Right lung (tissue), 5 donors: ENCODE measurements around the gene ASGR1. TPM values are rescaled to one million over a fixed set of nuclear protein-coding genes. Genes with fewer than 3 reads are reported as not detected.
"Not testable (repeated sequence)": the region's sequence is repeated elsewhere in the genome, so short reads cannot be mapped to it uniquely, and the experiment has no call there.

Source experiments
- DNase-seq, 2 donors: peaks; one replicate each; pipeline ENCODE4 v3.0.0-alpha.2; 2013
- polyA plus RNA-seq, 5 donors: library from polyadenylated mRNA; unstranded; fragments of 120-200 nt; gene quantifications; one replicate each; pipeline versions ENCODE4 v1.2.1 to v1.2.3, GENCODE V29; 2013; ENCODE audit warnings: inconsistent platforms in 1 of 5, low replicate concordance in 1 of 5; ENCODE audit not compliant: insufficient read length in 5 of 5, insufficient read depth in 1 of 5

ASGR1 gene
- polyA plus RNA-seq, 5 donors = 7.2 to 11.9 (median 10.4) TPM

DNA sequence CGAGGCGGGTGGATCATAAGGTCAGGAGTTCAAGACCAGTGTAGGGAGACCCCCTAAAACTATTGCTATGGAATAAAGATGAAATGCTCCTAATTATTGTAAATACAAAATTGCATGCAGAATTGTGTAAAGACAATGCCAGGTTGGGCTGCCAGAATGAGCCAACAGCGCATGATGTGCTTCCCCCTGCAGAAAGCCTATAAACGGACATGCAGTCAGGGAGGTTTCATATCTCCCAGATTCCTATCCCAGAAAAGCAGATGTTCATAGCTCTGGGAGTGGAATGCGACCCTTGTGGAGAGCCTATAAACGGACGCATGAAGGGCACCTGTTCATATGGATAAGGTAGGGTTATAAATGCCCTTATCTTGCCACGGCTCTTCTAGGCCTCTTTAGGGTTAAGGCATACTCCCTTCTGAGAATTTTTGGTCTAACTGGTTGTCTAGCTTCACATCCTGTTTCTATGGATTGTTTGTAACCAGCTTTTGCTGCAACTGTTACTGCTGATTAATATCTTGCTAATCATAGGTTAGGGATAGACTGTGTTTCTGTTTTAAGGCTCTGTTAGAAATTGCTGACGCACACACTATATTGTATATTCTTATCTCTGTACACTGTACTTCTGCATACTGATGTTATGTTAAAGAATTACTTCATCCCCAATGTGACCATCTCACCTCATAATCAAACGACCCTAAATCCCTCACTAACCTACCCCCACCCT lies 10.2 kb downstream of the ASGR1 start:
- not testable (repeated sequence) for DNase-seq

DNA sequence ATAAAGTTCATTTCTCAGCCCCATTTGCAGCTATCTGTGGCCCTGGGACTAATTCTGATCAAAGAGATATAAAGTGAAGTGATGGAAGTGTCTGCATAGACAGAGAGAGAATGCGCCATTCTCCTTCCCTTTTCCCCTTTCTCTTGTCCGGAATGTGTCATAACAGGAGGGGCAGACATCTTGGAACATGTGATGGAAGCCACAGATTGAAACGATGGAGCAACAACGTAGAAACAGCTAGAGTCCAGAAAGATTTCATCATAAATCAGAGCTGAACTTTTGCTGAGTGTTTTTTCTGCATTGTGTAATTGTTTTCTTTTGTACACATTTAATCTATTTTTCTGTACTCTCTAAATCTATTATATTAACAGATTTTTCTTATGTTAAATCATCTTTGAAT lies 11.3 kb downstream of the ASGR1 start:
- DNase-seq = no peak

DNA sequence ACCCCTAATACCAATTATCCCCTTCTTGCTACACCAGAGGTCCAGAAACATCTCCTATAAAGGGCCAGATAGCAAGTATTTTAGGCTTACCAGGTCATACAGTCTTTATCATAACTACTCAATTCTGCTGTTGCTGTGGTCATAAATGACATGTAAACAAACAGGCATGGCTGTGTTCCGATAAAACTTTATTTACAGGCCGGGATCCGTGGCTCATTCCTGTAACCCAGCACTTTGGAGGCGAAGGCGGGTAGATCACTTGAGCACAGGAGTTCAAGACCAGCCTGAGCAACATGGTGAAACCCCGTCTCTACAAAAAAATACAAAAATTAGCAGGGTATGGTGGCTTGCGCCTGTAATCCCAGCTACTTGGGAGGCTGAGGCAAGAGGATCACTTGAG lies 12.3 kb downstream of the ASGR1 start:
- no peak for DNase-seq

DNA sequence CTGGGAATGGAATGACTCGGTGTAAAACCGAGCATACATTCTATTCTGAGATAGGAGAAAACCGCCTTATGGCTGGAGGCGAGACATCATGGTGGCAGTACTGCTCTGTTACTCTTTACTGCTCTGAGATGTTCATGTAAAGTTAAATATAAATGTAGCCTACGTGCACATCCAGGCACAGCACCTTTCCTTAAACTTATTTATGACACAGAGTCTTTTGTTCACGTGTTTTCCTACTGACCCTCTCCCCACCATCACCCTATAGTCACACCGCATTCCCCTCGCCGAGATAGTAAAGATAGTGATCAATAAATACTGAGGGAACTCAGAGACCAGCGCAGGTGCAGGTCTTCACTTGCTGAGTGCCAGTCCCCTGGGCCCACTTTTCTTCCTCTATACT lies 19.6 kb downstream of the ASGR1 start:
- not testable (repeated sequence) for DNase-seq

DNA sequence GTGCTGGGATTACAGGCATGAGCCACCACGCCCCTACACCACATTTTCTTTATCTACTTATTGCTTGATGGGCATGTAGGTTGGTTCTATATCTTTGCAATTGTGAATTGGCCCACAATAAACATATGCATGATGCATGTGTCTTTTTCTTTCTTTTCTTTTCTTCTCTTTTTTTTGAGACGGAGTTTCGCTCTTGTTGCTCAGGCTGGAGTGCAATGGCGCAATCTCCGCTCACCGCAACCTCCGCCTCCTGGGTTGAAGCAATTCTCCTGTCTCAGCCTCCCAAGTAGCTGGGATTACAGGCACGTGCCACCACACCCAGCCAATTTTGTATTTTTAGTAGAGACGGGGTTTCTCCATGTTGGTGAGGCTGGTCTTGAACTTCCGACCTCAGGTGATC lies 20.7 kb downstream of the ASGR1 start:
- not testable (repeated sequence) for DNase-seq

DNA sequence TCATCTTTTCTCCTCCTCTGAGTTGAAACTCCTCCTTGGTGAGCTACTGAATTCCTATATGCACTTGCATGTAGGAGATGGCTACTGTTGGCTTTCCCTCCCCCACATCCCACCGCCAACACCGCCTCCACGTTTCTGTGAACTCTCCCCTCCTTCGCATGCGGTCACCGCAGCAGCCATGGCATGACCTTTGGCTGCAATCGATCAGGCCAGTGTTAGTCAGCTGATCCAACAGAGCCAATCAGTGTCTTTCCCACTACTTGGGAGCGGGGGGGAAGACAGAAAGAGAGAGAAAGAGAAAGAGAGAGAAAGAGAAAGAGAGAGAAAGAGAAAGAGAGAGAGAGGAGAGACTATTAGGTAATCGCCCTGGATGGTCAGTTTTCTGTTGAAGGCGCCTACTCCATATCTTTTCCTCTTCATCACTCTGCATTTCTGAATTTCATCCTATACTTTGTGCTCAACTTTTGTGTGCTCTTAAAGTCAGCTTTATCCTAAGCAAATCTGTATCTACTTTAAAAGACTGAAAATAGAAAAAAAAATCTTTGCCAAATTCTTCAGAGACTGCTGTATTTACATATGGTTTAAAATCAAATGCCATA lies 22.7 kb downstream of the ASGR1 start:
- no peak for DNase-seq

DNA sequence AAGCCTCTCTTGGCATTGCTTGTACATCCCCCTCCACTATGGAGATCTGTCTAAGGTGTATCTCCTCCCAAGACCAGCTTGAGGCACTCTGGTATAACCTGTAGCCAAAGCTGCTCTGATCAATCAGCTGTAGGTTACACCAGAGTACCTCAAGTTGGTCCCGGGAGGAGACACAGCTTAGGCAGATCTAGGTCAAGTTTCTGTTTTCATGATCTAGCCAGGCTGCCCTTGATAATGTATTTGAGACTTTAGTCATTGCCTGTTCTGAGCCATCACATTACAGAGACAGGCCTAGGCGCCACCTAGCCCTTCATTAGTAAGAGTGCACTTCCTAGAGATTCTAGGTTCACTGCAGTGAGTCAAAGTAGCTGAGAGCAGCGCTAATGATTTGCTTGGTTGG lies 31.4 kb downstream of the ASGR1 start:
- DNase-seq = no peak

DNA sequence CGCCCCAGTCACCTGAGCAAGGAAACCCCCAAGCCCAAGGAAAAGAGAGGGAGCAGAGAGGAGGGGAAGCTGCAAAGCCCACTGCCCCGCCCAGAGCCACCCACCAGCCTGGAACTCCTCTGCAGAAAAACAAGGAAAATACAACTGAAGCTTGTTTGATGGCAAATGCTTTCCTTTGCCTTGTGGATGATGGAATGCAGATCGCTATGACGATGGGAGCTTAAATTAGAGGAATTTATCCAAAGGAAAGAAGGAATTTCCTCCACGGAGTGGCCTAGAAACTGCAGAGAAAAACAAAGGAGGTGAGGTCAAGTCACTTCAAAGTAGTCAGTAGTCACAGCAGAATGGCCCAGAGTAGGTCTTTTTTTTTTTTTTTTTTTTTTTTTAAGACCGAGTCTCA lies 33.1 kb downstream of the ASGR1 start:
- DNase-seq = no peak

DNA sequence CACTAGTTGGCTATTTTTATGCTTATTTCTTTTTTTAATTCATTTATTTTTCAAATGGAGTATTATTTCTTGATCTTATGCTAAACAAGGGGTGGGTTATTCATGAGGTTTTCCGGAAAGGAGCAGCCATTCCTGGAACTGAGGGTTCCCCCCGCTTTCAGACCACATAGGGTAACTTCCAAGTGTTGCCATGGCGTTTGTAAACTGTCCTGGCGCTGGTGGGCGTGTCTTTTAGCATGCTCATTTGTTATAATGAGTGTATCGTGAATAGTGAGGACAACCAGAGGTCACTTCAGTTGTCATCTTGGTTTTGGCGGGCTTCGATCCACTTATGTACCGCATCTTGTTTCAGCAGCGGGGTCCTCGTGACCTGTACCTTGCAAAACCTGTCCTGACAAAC lies 35.0 kb downstream of the ASGR1 start:
- DNase-seq = no peak

DNA sequence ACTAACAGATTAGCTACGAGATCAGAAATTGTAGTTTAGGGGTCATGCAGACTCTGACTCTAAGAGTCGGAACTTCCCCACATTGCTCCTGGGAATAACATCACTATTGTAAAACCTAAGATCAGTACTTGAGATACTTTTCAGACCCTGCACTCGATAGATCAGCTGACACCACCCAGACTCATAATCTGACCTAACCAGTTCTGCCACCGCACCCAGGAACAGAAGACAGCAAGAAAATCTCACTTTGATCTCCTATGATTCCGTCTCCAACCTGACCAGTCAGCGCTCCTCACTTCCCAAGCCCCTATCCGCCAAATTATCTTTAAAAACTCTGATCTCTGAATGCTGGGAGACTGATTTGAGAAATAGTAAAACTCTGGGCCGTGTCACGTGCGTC lies 37.3 kb downstream of the ASGR1 start:
- no peak for DNase-seq

DNA sequence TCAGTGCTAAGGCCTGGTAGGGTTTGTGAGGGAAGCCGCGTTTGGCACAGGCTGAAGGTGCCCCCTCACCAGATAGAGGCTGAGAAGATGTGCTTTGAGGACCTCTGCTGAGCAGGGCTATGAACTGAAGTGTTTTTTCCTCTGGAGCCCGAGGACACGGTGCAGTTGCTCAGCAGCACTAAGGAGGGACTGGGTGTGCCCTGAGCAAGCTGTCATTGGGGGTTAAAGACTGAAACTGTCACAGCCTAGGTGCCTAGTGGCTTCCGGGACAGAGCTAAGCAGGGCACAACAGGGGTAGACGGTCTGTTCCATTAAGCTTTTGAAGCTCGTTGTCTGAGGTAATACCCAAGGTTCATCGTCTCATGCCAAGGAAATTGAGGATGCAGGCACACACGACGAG lies 39.8 kb downstream of the ASGR1 start:
- no peak for DNase-seq

DNA sequence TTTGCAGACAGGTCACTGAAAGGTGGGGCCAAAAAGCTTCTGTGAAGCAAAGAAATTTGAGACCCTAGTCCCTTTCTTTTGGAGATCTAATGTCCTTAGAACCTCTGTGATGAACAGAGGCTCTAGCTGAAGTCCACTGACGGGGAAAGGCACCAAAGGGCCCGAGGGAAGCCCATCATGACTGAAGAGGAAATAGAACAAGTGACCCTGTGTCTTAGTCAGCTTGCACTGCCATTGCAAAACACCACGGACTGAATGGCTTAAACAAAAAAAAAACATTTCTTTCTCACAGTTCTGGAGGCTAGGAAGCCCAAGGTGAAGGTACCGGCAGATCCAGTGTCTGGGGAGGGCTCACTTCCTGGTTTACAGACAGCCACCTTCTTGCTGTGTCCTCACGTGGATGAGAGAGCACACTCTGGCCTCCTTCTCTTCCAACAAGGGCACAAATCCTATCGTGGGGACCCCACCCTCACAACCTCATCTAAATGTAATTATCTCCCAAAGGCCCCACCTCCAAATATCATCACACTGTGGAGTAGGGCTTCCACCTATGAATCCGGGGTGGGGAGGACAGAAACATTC lies 40.3 kb downstream of the ASGR1 start:
- no peak for DNase-seq

DNA sequence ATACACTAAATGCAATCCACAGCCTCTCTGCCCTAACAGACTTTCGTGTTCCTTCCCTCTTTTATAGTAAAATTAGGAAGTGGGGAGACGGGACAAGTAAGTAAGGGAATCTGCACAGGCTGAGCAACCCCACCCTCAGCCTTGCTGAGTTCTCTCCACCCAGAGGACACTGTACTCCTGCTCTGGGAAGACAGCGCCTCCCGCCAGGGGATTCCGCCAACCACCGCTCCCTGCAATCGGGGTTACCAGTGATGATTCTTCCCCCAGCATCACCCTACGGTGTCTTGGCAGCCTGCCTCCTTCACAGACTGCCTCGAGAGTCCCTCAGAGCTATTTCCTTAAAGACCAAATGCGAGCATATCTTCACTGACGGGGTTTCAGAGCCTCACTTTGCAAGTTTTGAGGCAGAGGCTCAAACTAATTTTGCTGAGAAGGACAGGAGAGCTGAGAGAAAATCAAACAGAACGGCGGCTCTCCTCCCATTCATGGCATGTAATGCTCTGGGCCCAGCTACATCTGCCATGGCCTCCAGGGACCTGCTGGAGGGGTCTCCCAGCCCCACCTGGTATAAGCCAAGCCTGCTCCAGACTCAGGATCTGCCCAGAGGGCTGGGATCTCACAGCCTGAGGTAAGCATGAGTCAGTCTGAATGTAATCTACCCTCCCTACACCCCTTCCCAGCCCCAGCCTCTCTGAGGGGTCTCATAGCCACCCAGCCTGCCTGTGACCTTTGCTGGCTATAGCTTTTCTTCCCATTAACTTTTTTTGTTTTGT lies 41.8 kb downstream of the ASGR1 start:
- DNase-seq = no peak

DNA sequence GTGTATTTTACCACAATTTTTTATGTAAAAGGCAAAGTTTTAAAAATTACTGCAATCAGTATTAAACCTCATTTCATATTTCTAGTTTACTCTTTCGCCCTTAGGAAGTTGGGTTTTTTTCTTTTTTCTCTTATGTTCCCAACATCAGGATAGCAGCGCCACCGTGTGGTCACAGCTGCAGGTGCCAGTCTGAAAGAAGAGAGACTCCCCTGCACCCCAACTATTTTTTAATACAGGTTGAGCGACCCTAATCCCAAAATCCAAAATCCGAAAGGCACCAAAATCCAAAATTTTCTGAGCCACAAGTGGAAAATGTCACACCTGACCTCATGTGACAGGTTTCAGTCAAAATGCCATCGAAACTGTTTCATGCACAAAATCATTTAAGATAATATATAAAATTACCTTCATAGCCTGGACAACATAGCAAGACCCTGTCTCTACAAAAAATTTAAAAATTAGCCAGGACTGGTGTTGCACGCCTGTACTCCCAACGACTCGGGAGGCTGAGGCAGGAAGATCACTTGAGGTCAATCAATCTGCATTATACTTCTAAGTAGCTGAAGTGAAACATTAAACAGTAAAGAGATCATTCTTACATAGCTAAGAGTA lies 42.8 kb downstream of the ASGR1 start:
- DNase-seq = peak; percentile 47 to 61

DNA sequence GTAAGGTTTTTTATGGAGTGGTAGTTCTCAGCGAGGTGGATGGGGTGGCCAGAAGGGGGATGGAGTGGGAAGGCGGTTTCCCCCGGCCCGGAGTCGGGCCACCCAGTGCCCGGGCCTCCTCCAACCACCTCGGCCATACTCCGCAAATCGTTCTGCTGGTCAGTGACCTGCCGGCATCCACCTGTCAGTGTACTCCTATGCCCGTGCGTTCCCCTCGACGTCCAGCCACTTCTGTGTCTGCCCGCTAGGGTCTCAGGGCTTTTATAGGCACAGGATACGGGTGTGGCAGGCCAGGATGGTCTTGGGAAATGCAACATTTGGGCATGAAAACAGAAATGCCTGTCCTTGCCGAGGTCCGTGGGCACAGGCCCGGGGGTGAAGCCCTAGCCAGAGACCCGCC lies 45.3 kb downstream of the ASGR1 start:
- DNase-seq = no peak

DNA sequence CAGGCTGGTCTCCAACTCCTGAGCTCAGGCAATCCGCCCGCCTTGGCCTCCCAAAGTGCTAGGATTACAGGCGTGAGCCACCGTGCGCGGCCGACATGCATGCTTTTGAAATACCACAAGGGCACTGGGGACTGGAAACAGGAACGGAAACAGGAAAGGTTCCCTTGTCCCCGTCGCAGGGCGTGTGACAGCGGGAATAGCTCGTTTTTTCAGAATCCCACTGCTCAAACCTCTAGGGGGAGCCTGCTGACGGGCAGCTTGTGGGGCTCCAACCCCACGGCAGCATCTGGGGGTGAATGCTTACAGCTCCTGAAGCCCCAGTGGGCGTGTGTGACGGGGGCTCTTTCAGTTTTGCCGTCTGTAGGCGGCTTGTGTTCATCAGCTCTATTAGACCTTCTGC lies 45.7 kb downstream of the ASGR1 start:
- DNase-seq = no peak

DNA sequence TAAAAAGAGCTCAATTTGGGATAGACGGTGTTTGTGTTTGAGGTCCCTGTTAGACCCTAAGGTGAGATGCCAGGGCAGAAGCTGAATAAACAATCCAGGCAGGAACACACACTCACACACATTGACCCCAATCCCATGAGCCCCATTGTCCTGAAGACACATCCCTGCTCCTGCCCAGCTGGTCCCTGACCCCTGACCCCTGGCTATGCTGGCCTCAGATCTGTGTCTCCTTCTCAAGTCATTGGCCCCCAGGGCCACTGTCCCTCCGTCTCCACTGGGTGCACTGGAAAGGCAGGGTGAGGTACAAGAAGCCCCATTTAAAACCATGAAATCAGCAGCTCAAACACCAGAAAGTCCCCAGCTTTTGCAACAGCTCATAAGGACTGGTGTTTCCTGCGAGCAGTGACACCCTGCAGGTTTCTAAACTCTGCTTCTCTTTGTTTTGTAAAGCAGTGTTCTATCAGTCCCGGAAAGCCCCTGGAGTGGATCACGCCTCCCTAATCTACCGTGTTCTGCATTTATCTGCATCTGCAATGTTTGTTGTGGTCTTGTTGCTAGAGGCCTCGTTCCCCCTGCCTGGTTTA lies 46.6 kb downstream of the ASGR1 start:
- DNase-seq = no peak

DNA sequence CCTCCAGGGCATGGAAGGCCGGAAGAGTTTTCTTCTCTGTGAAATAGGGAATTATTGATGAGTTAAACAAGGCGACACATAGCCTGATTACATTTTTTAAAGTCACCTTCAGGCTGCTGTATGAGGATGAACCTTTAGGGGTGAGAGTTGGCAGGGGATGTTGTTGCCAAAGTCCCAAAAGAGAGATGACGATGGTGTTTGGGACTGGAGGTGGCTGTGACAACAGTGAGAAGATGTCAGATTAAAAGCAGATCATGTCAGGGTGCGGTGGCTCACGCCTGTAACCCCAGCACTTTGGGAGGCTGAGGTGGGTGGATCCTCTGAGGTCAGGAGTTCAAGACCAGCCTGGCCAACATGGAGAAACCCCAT lies 47.8 kb downstream of the ASGR1 start:
- no peak for DNase-seq

DNA sequence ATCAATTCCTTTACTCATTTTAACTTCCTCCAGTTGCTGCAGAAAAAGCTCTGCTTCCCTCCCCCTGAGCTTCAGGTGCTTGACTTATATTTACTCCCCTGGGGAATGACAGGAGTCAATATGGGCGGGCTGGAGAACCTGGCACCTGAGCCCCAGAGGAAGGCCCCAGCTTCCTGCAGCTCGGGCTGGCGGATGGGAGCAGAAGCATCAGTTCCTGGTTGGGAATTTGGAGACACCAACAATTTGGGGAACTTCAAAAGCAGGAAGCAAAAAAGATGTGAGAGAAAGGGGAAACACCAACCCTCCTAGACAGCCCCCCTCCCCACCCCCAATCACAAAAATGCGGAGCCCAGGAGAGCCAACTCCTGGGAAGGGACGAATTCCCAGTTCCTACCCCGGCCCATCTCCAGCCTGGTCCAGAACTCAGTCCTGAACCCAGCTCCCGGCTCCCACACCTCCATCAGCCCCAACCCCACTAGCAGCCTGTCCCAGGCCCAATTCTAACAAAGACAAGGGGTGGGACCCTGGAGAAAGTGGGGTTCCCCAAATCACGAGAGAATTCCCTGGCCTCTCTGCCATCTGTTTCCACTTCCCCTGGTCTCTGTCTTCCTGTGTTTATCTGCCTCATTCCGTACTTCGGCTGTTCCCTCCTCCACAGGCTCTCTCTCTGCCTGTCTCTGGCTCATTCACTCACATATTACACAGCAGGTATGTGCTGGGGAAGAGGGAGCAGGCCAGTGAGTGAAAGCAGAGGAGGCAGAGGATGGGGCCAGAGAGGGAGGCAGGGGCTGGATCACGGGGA lies 48.3 kb downstream of the ASGR1 start:
- DNase-seq = no peak

DNA sequence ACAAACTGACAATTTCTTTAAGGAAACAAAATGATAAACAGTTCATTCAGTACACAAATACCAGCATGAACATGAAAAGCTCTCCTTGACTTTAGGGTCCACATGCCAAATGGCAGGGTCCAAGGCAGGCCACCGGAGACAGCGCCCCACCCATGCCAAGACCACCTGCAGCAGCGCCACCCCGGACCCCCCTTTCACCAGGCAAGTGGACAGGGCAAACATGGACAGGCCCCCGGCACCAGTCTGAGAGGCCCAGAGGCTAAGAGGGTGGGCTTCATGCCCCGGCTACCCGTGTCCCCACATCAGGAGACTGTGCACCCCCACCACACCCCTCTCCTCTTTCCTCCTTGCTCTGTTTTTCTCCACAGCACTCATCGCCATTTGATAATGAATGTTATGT lies 49.9 kb downstream of the ASGR1 start:
- DNase-seq = no peak

DNA sequence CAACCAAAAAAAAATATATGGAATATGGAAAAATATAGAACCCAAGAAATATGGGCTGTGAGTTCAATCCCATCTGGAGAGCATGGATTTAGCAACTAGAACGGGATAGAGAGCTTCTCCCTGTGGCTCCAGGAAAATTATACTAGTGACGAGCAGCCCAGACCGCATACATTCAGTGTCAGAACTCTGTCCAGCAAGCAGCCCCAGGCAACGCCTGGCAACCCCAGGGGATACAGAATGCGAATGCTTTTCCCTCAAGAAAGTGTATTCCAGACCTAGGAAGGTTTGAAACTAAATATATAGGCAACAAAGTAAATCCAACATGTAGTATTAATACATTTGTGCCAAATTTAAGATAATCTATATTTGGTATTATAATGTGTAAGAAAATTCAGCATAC lies 51.0 kb downstream of the ASGR1 start:
- DNase-seq = no peak
